ENCODE data around the gene EPB41L5. TPM values are rescaled to one million over a fixed set of nuclear protein-coding genes. Genes with fewer than 3 reads are reported as not detected.
"Not testable (repeated sequence)": the region's sequence is repeated elsewhere in the genome, so short reads cannot be mapped to it uniquely, and the experiment has no call there.

Gene EPB41L5
- total RNA-seq, 3 donors from 2014 or later: 24.8 to 57.8 (median 42.3) TPM

GRCh38 chr2:120042359-120042758 lies 29.5 kb downstream of the EPB41L5 start:
- H3K27ac ChIP-seq: no peak overlapping the region
- no peaks in the 10 kb centered on the region for H3K27me3 ChIP-seq
- no peak overlapping the region for H3K4me3 ChIP-seq
- TF ChIP-seq CTCF (IDR thresholded peaks at IDR 0.05): no peak
- TF ChIP-seq POLR2AphosphoS5 (IDR thresholded peaks at IDR 0.05): no peak
- no peak for TF ChIP-seq POLR2A (IDR thresholded peaks at IDR 0.05)
- H3K36me3 ChIP-seq: no peaks in the 10 kb centered on the region
- H3K4me1 ChIP-seq: no peaks in the 10 kb centered on the region
- intact Hi-C loops (cut with DNase I; ENCODE audit: low total_unique reads): no loop called here
- DNase-seq (ENCODE audit: low spot score in 2 of 2): no peak
- H3K9me3 ChIP-seq: peaks cover 4 to 11% of the 10 kb centered on the region in 2 donors

DNA sequence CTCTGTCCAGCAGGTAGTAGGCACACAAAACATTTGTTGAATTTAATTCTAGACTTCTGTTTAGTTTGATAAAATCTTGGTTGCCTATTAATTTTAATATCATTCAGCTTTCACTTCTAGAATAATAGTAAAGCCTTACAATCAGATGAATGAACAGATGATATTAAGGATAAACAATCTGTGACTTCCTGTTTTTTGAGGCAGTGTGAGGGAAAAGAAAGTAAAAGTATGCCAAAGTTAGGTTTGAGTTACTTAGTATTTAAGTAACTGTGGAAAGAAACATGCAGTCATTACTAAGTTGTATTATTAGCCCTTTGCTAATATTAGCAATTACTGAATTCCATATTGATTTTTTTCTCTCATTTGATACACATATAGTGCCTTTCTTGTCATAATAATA lies 31.5 kb downstream of the EPB41L5 start:
- TF ChIP-seq CTCF (IDR thresholded peaks at IDR 0.05) (no peak), POLR2AphosphoS5 (IDR thresholded peaks at IDR 0.05) (no peak), POLR2A (IDR thresholded peaks at IDR 0.05) (no peak)
- no peak for DNase-seq (ENCODE audit: low spot score in 2 of 2)
- intact Hi-C loops (cut with DNase I; ENCODE audit: low total_unique reads): no loop called here
- Histone ChIP-seq H3K9me3 (peaks cover 4 to 17% of the 10 kb centered on the region in 2 donors), H3K27me3 (no peaks in the 10 kb centered on the region), H3K36me3 (no peaks in the 10 kb centered on the region), H3K4me3 (no peak overlapping the region), H3K4me1 (no peaks in the 10 kb centered on the region), H3K27ac (no peak overlapping the region)

DNA sequence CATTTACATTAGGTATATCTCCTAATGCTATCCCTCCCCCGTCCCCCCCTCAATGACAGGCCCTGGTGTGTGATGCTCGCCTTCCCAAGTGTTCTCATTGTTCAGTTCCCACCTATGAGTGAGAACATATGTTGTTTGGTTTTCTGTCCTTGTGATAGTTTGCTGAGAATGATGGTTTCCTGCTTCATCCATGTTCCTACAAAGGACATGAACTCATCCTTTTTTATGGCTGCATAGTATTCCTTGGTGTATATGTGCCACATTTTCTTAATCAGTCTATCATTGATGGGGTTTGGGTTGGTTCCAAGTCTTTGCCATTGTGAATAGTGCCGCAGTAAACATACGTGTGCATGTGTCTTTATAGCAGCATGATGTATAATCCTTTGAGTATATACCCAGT lies 32.9 kb downstream of the EPB41L5 start:
- H3K4me1 ChIP-seq; H3K27ac ChIP-seq; H3K36me3 ChIP-seq; H3K27me3 ChIP-seq; DNase-seq (ENCODE audit: low spot score in 2 of 2); H3K4me3 ChIP-seq; intact Hi-C loops (cut with DNase I; ENCODE audit: low total_unique reads): not testable (repeated sequence)
- peaks cover 4 to 20% of the 10 kb centered on the region in 2 donors for H3K9me3 ChIP-seq

- H3K27ac ChIP-seq; H3K4me3 ChIP-seq; H3K4me1 ChIP-seq; DNase-seq (ENCODE audit: low spot score in 2 of 2); H3K36me3 ChIP-seq; intact Hi-C loops (cut with DNase I; ENCODE audit: low total_unique reads); H3K27me3 ChIP-seq: not testable (repeated sequence)
- peaks cover 9 to 21% of the 10 kb centered on the region in 2 donors for H3K9me3 ChIP-seq
Observed at GRCh38 chr2:120046252-120046651, 33.4 kb downstream of the EPB41L5 start.

DNA sequence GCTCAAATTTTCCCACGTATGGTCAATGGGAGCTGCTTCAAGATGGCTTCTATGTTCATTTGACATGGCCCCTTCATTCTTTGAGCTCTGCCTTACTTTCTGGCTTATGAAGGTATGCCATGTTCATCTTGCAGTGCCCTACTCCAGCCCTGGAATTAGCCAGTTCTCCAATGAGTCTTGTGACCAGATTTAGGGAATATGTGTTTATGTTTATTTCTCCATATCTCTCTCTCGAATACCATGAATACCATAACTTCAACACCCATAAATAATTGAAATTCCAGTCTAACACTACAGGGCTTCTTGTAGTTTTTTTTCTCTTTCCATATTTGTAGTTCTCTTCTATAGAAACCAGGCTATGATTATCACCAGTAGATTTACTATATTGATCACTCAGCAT lies 39.7 kb downstream of the EPB41L5 start:
- H3K27ac ChIP-seq: no peak overlapping the region
- peaks cover 9 to 17% of the 10 kb centered on the region in 2 donors for H3K9me3 ChIP-seq
- no peaks in the 10 kb centered on the region for H3K36me3 ChIP-seq
- DNase-seq (ENCODE audit: low spot score in 2 of 2): no peak
- intact Hi-C loops (cut with DNase I; ENCODE audit: low total_unique reads): no loop called here
- no peak for TF ChIP-seq CTCF (IDR thresholded peaks at IDR 0.05)
- no peak for TF ChIP-seq POLR2A (IDR thresholded peaks at IDR 0.05)
- TF ChIP-seq POLR2AphosphoS5 (IDR thresholded peaks at IDR 0.05): no peak
- no peaks in the 10 kb centered on the region for H3K4me1 ChIP-seq
- no peak overlapping the region for H3K4me3 ChIP-seq
- no peaks in the 10 kb centered on the region for H3K27me3 ChIP-seq

GRCh38 chr2:120053891-120054290 lies 41.0 kb downstream of the EPB41L5 start:
- H3K36me3 ChIP-seq: no peaks in the 10 kb centered on the region
- H3K4me1 ChIP-seq: no peaks in the 10 kb centered on the region
- DNase-seq (ENCODE audit: low spot score in 2 of 2): no peak
- no peak overlapping the region for H3K4me3 ChIP-seq
- intact Hi-C loops (cut with DNase I; ENCODE audit: low total_unique reads): no loop called here
- H3K9me3 ChIP-seq: peaks cover 9 to 15% of the 10 kb centered on the region in 2 donors
- TF ChIP-seq POLR2A (IDR thresholded peaks at IDR 0.05): no peak
- no peak for TF ChIP-seq POLR2AphosphoS5 (IDR thresholded peaks at IDR 0.05)
- TF ChIP-seq CTCF (IDR thresholded peaks at IDR 0.05): no peak
- no peak overlapping the region for H3K27ac ChIP-seq
- H3K27me3 ChIP-seq: no peaks in the 10 kb centered on the region

Data from breast epithelium (tissue), 4 donors.